ENCODE data around the gene ZPLD1.

The ZPLD1 gene

GRCh38 chr3:102434715-102435114, at the start of gene ZPLD1:
Gene ZPLD1, plus strand, starts transcription at chr3:102435015. Its CDS starts 3,473 bp downstream, at chr3:102438488.
- no peak for DNase-seq (ENCODE audit: low read depth)

DNA sequence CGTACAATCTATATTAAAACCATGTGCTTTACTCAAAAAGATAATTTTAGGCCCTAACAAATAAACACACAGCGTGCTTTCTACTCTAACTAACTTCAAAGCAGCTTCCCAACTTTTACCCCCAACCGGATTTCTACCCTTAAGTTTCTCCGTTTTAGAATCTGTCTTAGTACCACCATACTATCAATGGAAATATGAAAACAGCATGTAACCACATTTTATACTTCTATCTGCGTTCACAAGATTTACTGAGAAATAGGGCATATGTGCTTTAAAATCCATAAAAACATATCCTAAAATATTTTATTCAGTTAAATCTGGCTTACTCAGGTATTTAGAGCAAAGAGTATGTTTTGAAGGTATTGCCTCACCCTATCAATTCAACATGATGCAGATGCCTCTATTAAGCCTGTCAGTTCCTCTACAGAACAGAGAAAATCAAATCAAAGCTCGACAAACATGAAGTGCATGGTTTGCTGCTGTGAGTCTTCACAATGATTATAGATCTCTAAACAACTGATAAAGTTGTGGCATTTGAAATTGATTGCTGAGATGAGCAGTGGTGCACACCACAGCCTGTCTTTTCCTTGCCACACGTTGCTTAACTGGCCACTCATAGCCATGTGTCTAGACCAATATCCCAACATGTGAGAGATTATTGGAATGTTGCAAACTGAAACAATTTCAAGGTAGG, 44.5 kb upstream of the ZPLD1 start:
- DNase-seq (ENCODE audit: low read depth): no peak

- no peak for DNase-seq (ENCODE audit: low read depth)
Observed at GRCh38 chr3:102390916-102391315, 43.9 kb upstream of the ZPLD1 start.

DNA sequence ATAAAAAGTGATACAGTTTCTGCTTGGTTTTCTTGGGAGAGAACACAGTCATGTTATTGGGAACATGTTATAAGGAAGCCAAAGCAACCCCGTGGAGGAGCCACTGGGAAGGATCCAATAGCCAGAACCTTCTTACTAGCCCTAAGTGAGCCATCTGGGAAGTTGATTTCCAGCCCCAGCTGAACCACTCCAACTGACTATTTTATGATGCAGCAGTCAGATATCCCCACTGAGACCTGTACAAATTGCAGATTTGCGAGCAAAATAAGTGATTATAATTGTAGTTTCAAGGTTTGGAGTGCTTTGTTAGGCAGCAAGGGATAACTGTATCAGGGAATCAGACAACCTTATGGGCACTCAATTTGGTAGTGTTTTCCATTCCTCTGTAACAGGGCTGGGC, 43.3 kb upstream of the ZPLD1 start:
- DNase-seq (ENCODE audit: low read depth): no peak

- DNase-seq (ENCODE audit: low read depth): no peak
Observed at GRCh38 chr3:102394517-102394916, 40.3 kb upstream of the ZPLD1 start.

- DNase-seq (ENCODE audit: low read depth): no peak
Observed at GRCh38 chr3:102398176-102398575, 36.6 kb upstream of the ZPLD1 start.

GRCh38 chr3:102398666-102399065, 36.1 kb upstream of the ZPLD1 start:
- DNase-seq (ENCODE audit: low read depth): no peak

GRCh38 chr3:102400142-102400541, 34.7 kb upstream of the ZPLD1 start:
- DNase-seq (ENCODE audit: low read depth): no peak

GRCh38 chr3:102400766-102401165, 34.0 kb upstream of the ZPLD1 start:
- no peak for DNase-seq (ENCODE audit: low read depth)

DNA sequence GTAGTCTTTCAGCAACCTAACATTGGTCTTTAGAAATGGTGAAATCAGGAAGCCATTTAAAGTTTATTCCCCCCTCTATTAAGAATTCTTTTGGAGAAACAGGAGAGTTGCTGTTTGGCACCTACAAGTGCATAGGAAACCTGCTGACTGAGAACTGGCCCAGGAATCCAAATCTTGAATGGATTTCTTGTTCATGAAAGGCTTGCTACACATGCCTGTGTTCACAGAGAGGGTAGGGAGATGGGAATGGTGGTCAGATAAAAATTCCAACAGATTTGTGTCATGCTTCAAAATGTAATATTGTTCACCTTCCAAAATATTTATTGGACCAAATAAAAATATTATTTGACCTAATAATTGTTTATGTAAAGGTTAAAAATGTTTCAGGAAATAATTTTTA, 24.2 kb upstream of the ZPLD1 start:
- DNase-seq (ENCODE audit: low read depth): no peak

GRCh38 chr3:102415553-102415952, 19.3 kb upstream of the ZPLD1 start:
- DNase-seq (ENCODE audit: low read depth): no peak

GRCh38 chr3:102419786-102420185, 15.0 kb upstream of the ZPLD1 start:
- no peak for DNase-seq (ENCODE audit: low read depth)

- no peak for DNase-seq (ENCODE audit: low read depth)
Observed at GRCh38 chr3:102441832-102442231, 7.0 kb downstream of the ZPLD1 start.

DNA sequence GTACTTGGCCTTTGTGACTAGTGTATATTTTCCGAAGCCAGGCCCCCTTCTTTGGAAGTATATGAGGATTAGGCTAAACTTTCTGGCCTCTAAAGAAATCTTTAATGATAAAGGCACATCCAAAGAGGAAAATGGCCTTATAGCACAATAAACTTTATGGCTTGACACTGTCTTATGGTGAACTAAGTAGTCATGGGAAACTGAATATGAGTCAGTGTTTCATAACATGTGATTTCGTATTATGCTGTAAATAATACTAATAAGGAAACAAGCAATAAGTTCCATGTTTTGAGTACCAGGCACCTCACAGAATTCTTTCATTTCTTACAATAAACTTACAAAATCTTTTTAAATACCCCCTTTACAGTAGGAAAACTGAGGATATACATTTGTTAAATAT, 8.2 kb downstream of the ZPLD1 start:
- DNase-seq (ENCODE audit: low read depth): no peak

DNA sequence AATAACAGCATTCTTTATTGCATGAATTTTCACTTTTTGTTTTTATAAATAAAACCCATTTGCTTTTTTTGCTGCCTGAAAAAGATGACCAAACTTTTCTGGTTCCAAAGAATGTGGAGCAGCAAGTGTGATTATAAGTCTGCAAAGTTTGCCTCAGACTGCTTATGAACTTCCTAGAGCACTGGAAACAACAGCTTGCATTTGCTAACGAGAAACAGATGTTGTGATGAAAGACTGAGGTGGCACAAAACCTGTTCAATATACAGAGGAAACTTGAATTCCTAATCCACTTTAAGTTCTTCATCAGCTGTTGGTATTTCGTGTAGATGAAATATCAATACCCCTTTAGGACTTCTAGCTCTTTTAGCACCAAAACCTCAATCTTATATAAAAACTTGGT, 9.3 kb downstream of the ZPLD1 start:
- no peak for DNase-seq (ENCODE audit: low read depth)

GRCh38 chr3:102447272-102447671, 12.5 kb downstream of the ZPLD1 start:
- DNase-seq (ENCODE audit: low read depth): no peak

- no peak for DNase-seq (ENCODE audit: low read depth)
Observed at GRCh38 chr3:102449341-102449740, 14.5 kb downstream of the ZPLD1 start.

DNA sequence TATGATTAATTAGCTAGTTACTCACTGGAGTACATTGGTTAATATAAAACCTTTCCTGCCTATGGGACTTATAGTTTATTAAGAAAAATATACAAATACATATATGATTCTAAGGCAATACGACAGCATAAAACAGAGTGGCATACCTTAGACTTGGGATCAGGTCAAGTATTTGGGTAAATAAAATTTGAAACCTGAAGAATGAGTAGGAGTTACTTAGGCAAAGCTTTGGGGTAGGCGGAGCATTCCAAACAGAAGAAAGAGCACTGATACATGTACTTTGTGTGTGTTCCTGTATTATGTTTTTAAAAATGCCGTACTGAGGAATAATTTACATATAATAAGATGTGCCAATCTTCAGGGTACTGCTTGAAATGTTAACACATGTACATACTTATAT, 15.1 kb downstream of the ZPLD1 start:
- no peak for DNase-seq (ENCODE audit: low read depth)

DNA sequence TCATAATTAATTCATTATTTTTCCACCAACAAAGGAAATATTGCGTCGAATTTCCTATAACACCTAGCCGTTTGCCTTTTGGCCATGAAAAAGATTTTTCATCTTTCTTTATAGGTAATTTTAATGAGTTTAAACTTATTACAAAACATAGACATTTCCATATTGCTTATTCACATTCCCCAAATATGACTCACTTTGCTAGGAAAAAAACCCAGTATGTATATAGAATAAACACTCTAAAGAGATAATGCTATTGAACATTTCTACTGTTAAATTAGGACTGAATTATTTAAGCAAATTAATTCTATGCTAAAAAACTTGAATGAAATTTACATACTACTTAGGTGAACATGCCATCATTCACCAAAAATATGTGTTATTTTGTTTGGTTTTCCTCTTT, 16.2 kb downstream of the ZPLD1 start:
- no peak for DNase-seq (ENCODE audit: low read depth)

DNA sequence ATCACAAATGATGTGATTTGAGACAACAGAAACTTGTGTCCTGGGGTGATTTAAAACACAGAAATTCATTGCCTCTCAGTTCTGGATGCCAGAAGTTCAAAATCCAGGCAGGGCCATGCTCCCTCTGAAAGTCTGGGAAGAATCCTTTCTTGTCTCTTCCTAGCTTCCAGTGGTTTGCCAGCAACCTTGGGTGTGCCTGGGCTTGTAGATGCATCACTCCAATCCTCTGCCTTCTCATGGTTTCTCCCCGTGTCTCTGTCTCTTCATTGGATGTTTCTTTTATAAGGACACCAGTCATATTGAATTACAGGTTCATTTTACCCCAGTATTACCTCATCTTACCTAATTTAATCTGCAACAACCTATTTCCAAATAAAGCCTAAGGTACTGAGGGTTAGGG, 16.7 kb downstream of the ZPLD1 start:
- no peak for DNase-seq (ENCODE audit: low read depth)

DNA sequence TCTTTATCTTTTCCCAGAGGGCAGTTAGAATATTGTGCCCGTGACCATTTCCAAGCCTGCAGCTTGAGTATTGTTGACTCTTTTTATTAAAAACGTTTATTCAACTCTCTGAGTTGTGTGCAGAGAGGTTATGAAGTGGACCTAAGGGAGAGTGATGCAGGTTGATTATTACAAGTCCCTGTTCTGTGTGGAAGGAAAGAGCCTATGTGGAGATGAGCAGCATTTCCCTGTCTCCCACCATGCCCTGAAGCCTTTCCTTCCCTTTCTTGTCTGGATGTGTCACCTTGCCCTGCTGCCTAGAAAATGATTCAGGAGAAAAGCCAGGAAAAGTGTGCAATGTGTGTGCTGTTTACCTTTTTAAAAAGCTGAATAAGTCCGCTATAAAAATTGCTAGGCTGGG, 19.4 kb downstream of the ZPLD1 start:
- DNase-seq (ENCODE audit: low read depth): no peak

- DNase-seq (ENCODE audit: low read depth): no peak
Observed at GRCh38 chr3:102457644-102458043, 22.8 kb downstream of the ZPLD1 start.

DNA sequence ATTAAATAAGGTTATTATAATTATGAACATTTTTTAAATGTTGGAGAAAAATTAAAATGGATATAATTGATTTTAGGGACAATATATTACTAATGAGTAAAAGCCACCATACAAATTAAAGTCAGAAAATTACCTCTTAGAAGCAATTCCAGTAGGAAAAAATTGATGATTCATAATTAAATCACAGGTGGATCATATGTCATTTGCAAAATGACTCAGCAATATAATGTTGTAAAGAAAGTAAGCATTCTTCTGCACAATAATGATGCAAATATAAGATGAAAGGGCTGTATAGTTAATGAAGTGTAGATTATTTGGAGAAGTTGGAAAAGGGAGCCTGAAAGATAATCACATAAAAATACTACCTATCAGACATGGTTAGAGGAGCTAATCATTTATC, 25.8 kb downstream of the ZPLD1 start:
- DNase-seq (ENCODE audit: low read depth): no peak

- DNase-seq (ENCODE audit: low read depth): no peak
Observed at GRCh38 chr3:102464261-102464660, 29.4 kb downstream of the ZPLD1 start.

GRCh38 chr3:102466001-102466400, 31.2 kb downstream of the ZPLD1 start:
- no peak for DNase-seq (ENCODE audit: low read depth)
